Parathyroid adenoma (tissue), 2 donors: ENCODE measurements around the gene SRSF12.
"Not testable (repeated sequence)": the region's sequence is repeated elsewhere in the genome, so short reads cannot be mapped to it uniquely, and the experiment has no call there.

Experiments
- H2AFZ ChIP-seq: fragments of 300-600 bp; sonication (generic); one replicate; pipeline ENCODE4 v1.7.0; 2017; ENCODE audit warnings: antibody characterized with exemption, mild to moderate bottlenecking
- H3K27ac ChIP-seq: fragments of 300-600 bp; sonication (generic); one replicate; pipeline ENCODE4 v1.7.0; 2017
- H3K27me3 ChIP-seq: fragments of 300-600 bp; sonication (generic); one replicate; pipeline ENCODE4 v1.7.0; 2017; ENCODE audit warnings: low read length; ENCODE audit not compliant: control insufficient read depth, insufficient read depth
- H3K36me3 ChIP-seq: fragments of 300-600 bp; sonication (generic); one replicate; pipeline ENCODE4 v1.7.0; 2017; ENCODE audit warnings: low read length; ENCODE audit not compliant: control insufficient read depth, insufficient read depth
- H3K4me1 ChIP-seq: fragments of 300-600 bp; sonication (generic); one replicate; pipeline ENCODE4 v1.7.0; 2017; ENCODE audit warnings: control low read depth
- H3K4me2 ChIP-seq: fragments of 300-600 bp; sonication (generic); one replicate; pipeline ENCODE4 v1.7.0; 2017; ENCODE audit warnings: low read length
- H3K4me3 ChIP-seq: fragments of 300-600 bp; sonication (generic); one replicate; pipeline ENCODE4 v1.7.0; 2017; ENCODE audit warnings: low read depth, low read length
- H3K79me2 ChIP-seq: fragments of 300-600 bp; sonication (generic); one replicate; pipeline ENCODE4 v1.7.0; 2017; ENCODE audit warnings: control low read depth
- H3K9ac ChIP-seq: fragments of 300-600 bp; sonication (generic); one replicate; pipeline ENCODE4 v1.7.0; 2017; ENCODE audit warnings: mild to moderate bottlenecking
- H3K9me3 ChIP-seq: fragments of 300-600 bp; sonication (generic); one replicate; pipeline ENCODE4 v1.7.0; 2017; ENCODE audit warnings: low read length; ENCODE audit not compliant: control insufficient read depth
- TF ChIP-seq, protein P1 (sequence below): fragments of 300-600 bp; sonication (generic); IDR thresholded peaks from one replicate; pipeline ENCODE4 v1.7.0; 2017; ENCODE audit warnings: antibody characterized with exemption, mild to moderate bottlenecking
- donor health status: primary hyperparathyroidism.

Gene SRSF12

DNA sequence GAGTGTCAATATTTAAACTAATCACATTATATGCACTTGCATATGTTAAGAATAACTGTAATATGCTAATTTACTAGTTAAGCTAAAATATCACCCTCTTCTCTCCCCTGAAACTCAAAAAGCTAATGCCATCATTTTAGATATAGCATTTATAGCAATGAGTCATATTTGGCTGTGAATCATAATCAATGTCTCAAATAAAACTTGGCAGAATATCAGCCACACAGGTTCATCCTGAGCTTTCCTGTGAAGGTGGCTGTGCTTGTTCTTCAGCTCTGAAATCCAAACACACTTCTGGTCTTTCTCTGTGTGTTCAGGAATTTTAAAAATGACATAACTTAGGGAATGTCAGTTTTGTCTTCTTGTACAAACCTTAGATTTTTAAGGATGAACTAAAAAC, 50.1 kb downstream of the SRSF12 start:
- no peaks in the 10 kb centered on the region for H3K4me1 ChIP-seq
- no peaks in the 10 kb centered on the region for H3K27me3 ChIP-seq
- H3K4me2 ChIP-seq = no peak overlapping the region
- no peak overlapping the region for H3K27ac ChIP-seq
- H3K9ac ChIP-seq = no peak overlapping the region
- no peak overlapping the region for H2AFZ ChIP-seq
- no peaks in the 10 kb centered on the region for H3K79me2 ChIP-seq
- TF ChIP-seq, protein P1, sequence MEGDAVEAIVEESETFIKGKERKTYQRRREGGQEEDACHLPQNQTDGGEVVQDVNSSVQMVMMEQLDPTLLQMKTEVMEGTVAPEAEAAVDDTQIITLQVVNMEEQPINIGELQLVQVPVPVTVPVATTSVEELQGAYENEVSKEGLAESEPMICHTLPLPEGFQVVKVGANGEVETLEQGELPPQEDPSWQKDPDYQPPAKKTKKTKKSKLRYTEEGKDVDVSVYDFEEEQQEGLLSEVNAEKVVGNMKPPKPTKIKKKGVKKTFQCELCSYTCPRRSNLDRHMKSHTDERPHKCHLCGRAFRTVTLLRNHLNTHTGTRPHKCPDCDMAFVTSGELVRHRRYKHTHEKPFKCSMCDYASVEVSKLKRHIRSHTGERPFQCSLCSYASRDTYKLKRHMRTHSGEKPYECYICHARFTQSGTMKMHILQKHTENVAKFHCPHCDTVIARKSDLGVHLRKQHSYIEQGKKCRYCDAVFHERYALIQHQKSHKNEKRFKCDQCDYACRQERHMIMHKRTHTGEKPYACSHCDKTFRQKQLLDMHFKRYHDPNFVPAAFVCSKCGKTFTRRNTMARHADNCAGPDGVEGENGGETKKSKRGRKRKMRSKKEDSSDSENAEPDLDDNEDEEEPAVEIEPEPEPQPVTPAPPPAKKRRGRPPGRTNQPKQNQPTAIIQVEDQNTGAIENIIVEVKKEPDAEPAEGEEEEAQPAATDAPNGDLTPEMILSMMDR = no peak
- H3K9me3 ChIP-seq = no peaks in the 10 kb centered on the region
- no peaks in the 10 kb centered on the region for H3K36me3 ChIP-seq
- H3K4me3 ChIP-seq = no peak overlapping the region

DNA sequence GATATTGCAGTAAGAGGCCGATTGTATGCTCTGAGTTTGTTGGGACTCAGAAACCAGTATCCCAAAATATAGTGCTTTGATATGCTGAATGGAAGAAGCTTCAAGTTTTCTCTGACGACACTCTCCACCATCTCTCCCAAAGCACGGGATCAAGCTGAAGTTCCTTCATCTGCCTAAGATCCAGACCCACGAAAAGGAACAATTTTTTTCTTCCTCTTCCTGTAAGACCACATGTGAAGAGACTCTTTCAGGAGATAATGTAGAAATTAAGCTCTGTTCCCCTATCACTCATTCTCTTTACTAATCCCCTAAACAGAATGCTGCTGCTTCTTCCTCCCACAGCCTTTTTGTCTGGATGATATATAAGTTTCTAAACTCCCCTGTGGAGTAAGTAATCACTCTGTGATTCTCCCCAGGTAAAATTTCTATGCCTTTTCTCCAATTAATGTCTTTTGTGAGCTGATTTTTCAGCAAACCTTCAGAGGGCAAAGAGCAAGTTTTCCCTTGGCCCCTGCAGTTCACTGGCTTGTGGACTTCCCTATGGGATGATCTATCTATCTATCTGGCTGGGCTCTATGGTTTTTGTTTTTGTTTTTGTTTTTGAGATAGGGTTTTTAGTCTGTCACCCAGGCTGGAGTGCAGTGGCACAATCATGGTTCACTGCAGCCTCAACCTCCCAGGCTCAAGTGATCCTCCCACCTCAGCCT, 50.8 kb downstream of the SRSF12 start:
- H3K4me2 ChIP-seq = no peak overlapping the region
- no peak overlapping the region for H2AFZ ChIP-seq
- H3K27ac ChIP-seq = no peak overlapping the region
- H3K36me3 ChIP-seq = no peaks in the 10 kb centered on the region
- H3K4me3 ChIP-seq = no peak overlapping the region
- no peaks in the 10 kb centered on the region for H3K9me3 ChIP-seq
- TF ChIP-seq, protein P1 = no peak
- no peaks in the 10 kb centered on the region for H3K27me3 ChIP-seq
- H3K9ac ChIP-seq = no peak overlapping the region
- H3K79me2 ChIP-seq = no peaks in the 10 kb centered on the region
- no peaks in the 10 kb centered on the region for H3K4me1 ChIP-seq

DNA sequence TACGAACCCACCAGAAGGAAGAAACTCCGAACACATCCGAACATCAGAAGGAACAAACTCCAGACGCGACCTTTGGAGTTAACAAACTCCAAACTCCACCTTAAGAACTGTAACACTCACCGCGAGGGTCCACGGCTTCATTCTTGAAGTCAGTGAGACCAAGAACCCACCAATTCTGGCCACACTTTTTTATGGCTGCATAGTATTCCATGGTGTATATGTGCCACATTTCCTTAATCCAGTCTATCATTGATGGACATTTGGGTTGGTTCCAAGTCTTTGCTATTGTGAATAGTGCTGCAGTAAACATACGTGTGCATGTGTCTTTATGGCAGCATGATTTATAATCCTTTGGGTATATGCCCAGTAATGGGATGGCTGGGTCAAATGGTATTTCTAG, 51.8 kb downstream of the SRSF12 start:
- H3K79me2 ChIP-seq, H3K4me2 ChIP-seq, H3K9me3 ChIP-seq, H3K27me3 ChIP-seq, H2AFZ ChIP-seq, H3K4me3 ChIP-seq, H3K27ac ChIP-seq, H3K36me3 ChIP-seq, H3K4me1 ChIP-seq, H3K9ac ChIP-seq: not testable (repeated sequence)

DNA sequence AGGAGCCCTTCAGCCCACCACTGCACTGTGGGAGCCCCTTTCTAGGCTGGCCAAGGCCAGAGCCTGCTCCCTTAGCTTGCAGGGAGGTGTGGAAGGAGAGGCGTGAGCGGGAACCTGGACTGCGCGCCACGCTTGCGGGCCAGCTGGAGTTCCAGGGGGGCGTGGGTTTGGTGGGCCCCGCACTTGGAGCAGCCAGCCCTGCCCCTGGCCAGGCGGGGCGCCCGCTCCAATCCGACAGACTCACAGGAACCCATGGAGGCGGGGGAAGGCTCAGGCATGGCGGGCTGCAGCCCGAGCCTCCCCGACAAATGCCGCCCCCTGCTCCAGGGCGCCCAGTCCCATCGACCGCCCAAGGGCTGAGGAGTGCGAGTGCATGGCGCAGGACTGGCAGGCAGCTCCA, 52.9 kb downstream of the SRSF12 start:
- not testable (repeated sequence) for H3K4me2 ChIP-seq, H3K27ac ChIP-seq, H3K27me3 ChIP-seq, H3K4me1 ChIP-seq, H3K36me3 ChIP-seq, H2AFZ ChIP-seq, H3K4me3 ChIP-seq, H3K79me2 ChIP-seq, H3K9me3 ChIP-seq, H3K9ac ChIP-seq

DNA sequence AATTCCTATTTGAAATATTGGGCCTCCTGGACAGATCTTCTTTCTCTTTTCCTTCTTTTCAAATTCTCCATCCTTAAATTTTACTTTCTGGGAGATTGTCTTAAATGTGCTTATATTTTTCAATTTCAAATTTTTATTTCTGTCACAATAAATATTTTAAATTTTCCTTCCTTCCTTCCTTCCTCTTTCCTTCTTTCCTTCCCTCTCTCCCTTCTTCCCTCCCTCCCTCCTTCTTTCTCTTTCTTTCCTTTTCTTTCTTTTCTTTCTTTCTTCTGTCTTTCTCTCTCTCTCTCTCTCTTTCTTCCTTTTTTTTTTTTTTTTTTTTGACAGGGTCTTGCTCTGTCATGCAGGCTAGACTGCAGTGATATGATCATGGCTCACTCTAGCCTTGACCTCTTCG, 54.0 kb downstream of the SRSF12 start:
- H3K4me2 ChIP-seq = no peak overlapping the region
- H3K27me3 ChIP-seq = no peaks in the 10 kb centered on the region
- H2AFZ ChIP-seq = no peak overlapping the region
- H3K27ac ChIP-seq = no peak overlapping the region
- H3K79me2 ChIP-seq = no peaks in the 10 kb centered on the region
- no peak overlapping the region for H3K4me3 ChIP-seq
- H3K9me3 ChIP-seq = no peaks in the 10 kb centered on the region
- no peak overlapping the region for H3K9ac ChIP-seq
- TF ChIP-seq, protein P1 = no peak
- H3K4me1 ChIP-seq = no peaks in the 10 kb centered on the region
- H3K36me3 ChIP-seq = no peaks in the 10 kb centered on the region

DNA sequence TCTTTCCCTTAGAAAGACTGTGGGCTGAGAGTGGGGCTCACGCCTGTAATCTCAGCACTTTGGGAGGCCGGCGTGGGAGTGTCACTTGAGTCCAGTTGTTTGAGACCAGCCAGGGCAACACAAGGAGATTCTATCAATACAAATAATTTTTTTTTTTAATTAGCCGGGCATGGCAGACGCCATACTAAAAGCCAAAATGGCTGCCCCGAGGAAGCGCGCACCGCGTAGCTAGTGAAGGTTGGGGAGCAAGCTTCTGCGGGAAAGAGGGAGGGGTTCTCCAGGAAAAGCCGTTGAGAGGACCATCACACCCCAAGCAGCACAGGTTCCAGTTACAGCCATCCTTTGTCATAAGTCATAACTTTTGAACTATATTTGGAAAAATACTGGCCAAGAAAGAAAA, 58.6 kb downstream of the SRSF12 start:
- Histone ChIP-seq H3K4me3 (no peak overlapping the region), H3K9me3 (no peaks in the 10 kb centered on the region), H3K4me2 (no peak overlapping the region), H3K27me3 (no peaks in the 10 kb centered on the region), H3K27ac (no peak overlapping the region), H3K79me2 (no peaks in the 10 kb centered on the region), H3K9ac (no peak overlapping the region), H2AFZ (no peak overlapping the region), H3K36me3 (no peaks in the 10 kb centered on the region), H3K4me1 (no peaks in the 10 kb centered on the region)
- TF ChIP-seq, protein P1 = no peak
